Measurements from ENCODE around the gene PCNT. TPM values are rescaled to one million over a fixed set of nuclear protein-coding genes. Genes with fewer than 3 reads are reported as not detected.

Gene PCNT
- total RNA-seq, 4 donors from 2014 or later, result 30.3 to 44.0 (median 33.3) TPM

DNA sequence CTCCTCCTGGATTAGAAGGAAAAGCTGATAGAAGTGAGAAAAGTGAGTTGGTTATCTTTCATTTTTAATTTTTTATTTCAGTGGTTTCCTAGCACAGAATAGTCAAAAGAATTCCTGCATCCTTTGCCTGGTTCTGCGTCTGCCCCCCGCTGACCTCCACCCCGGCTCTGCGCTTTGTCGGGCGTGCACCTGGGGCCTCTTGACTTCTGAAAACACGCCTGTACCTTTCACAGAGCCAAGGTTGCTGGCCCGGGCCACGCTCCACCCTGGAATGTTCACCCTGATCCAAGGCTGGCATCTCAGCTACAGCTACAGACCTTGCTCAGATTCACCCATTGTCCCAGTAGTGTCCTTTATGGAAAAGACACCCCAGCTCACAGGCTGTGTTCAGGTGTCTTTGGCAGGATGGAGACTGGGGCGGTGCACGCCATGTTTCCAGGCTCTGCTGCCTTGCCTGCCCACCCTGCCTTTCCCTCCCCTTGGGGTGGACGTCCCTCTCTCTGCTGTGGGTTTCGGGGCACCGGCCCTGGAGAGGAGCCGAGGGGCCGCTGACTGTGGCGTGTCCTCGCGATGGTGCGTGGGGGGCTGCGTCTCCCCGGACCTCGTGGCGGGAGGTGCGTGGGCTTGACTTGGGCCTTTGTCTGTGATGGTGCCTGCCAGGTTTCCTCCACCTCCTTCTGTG is 94.5 kb downstream of the PCNT start:
- H3K4me3 ChIP-seq (ENCODE audit: low read depth, poor library complexity, severe bottlenecking), result no peak overlapping the region
- intact Hi-C loops (cut with DNase I; ENCODE audit: low total_unique reads), result no loop called here
- WGBS, 2 donors, result 86 to 89% methylated on average over 25 of the region's 25 CpGs
- TF ChIP-seq, protein P1, sequence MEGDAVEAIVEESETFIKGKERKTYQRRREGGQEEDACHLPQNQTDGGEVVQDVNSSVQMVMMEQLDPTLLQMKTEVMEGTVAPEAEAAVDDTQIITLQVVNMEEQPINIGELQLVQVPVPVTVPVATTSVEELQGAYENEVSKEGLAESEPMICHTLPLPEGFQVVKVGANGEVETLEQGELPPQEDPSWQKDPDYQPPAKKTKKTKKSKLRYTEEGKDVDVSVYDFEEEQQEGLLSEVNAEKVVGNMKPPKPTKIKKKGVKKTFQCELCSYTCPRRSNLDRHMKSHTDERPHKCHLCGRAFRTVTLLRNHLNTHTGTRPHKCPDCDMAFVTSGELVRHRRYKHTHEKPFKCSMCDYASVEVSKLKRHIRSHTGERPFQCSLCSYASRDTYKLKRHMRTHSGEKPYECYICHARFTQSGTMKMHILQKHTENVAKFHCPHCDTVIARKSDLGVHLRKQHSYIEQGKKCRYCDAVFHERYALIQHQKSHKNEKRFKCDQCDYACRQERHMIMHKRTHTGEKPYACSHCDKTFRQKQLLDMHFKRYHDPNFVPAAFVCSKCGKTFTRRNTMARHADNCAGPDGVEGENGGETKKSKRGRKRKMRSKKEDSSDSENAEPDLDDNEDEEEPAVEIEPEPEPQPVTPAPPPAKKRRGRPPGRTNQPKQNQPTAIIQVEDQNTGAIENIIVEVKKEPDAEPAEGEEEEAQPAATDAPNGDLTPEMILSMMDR (IDR thresholded peaks at IDR 0.05), result no peak
- no peak for TF ChIP-seq POLR2A (IDR thresholded peaks at IDR 0.05)
- DNase-seq (ENCODE audit: low spot score in 2 of 2), result no peak

DNA sequence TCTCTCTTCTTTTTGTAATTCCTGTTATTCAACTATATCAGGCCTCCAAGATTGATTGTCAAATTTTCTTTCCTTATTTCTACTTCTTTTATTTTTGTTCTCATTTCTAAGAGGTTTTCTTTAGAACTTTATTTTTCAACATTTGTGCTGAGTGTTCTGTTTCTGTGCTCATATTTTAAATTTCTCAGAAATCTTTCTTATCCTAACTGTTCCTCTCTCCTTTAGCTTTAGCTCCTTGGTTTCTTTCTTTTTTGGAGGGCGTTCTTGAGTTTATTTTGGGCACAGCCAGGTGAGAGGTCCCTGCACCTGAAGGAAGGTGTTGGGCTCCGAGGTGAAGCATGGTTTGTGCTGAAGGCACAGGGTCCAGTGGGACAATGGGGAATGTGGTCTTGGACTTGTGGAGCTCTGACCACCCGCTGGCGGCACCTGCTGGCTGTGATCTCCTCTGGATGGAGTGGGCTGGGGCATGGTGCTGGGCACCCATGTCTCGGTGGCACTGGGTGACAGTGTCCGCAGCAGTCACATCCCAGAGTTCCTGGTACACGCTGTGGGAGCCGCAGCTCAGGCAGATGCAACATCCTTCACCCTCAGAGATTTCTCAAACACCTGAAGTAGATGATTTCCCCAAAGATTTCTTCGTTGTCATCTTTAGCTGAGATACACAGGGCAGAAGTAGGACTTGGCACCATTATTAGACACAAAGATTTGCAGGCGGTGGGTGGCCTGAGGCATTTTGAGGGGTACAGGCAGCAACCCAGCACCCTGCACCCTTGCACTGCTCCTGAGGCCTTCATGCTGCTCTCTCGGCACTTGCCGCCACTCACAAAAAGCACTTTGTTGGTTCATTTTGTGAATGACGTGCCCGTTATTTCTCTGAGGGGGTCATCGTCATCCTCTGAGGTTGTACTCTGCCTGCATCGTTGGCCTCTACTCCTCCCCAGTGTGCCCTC is 96.6 kb downstream of the PCNT start:
- intact Hi-C loops (cut with DNase I; ENCODE audit: low total_unique reads), result no loop called here
- no peak for DNase-seq (ENCODE audit: low spot score in 2 of 2)
- no peak for TF ChIP-seq POLR2A (IDR thresholded peaks at IDR 0.05)
- TF ChIP-seq, protein P1 (IDR thresholded peaks at IDR 0.05), result no peak
- WGBS, 2 donors, result 92 to 93% methylated on average over 16 of the region's 16 CpGs
- H3K4me3 ChIP-seq (ENCODE audit: low read depth, poor library complexity, severe bottlenecking), result no peak overlapping the region

GRCh38 chr21:46421191-46421750 is 97.3 kb downstream of the PCNT start:
- no peak for TF ChIP-seq POLR2A (IDR thresholded peaks at IDR 0.05)
- TF ChIP-seq, protein P1 (IDR thresholded peaks at IDR 0.05), result no peak
- DNase-seq (ENCODE audit: low spot score in 2 of 2), result no peak
- intact Hi-C loops (cut with DNase I; ENCODE audit: low total_unique reads), result no loop called here
- no peak overlapping the region for H3K4me3 ChIP-seq (ENCODE audit: low read depth, poor library complexity, severe bottlenecking)
- 91 to 95% methylated on average over 23 of the region's 23 CpGs for WGBS, 2 donors

- intact Hi-C loops (cut with DNase I; ENCODE audit: low total_unique reads), result no loop called here
- no peak for TF ChIP-seq POLR2A (IDR thresholded peaks at IDR 0.05)
- TF ChIP-seq, protein P1 (IDR thresholded peaks at IDR 0.05), result no peak
Observed at GRCh38 chr21:46421756-46422555, 98.0 kb downstream of the PCNT start.

DNA sequence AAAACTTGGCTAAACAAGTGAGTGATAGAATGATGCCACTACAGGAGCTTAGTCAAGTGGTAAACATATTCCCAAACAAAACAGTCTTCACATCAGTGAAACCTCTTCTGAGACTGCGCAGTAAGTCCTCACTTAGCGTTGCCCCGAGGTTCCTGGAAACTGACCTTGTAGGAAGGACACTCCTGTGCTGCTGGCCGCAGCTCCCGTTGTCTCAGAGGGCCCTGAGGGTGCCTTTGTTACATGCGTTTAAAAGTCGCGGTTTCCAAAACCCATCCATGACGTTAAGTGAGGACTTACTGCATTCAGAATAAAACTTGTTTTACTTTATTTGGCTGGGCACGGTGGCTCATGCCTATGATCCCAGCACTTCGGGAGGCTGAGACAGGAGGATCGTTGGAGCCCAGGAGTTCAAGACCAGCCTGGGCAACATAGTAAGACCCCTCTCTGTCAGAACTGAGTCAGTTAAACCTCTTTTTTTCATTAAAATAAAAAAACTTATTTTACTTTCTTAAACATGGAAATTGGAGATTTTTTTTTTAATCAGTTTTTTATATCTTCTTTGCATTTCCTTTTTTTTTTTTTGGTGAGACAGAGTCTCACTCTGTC is 98.8 kb downstream of the PCNT start:
- TF ChIP-seq POLR2A (IDR thresholded peaks at IDR 0.05), result no peak
- TF ChIP-seq, protein P1 (IDR thresholded peaks at IDR 0.05), result no peak

More at GRCh38 chr21:46421756-46422555, 98.0 kb downstream of the PCNT start:
- DNase-seq (ENCODE audit: low spot score in 2 of 2), result no peak
- WGBS, 2 donors, result 96 to 98% methylated on average over 32 to 35 of the region's 35 CpGs
- no peak overlapping the region for H3K4me3 ChIP-seq (ENCODE audit: low read depth, poor library complexity, severe bottlenecking)

More for the DNA sequence above, 98.8 kb downstream of the PCNT start:
- 95% methylated on average over 12 of the region's 12 CpGs for WGBS, 2 donors
- DNase-seq (ENCODE audit: low spot score in 2 of 2), result no peak
- intact Hi-C loops (cut with DNase I; ENCODE audit: low total_unique reads), result no loop called here
- H3K4me3 ChIP-seq (ENCODE audit: low read depth, poor library complexity, severe bottlenecking), result no peak overlapping the region

Data from lower leg skin (tissue), 4 donors.